ENCODE measurements around the gene ITPKC. TPM values are rescaled to one million over a fixed set of nuclear protein-coding genes. Genes with fewer than 3 reads are reported as not detected.

The ITPKC gene
- total and polyA plus RNA-seq, 2 donors, result 6.7 to 35.5 TPM

GRCh38 chr19:40677156-40677555, 39.8 kb upstream of the ITPKC start:
- 98% methylated on average over 23 of the region's 23 CpGs for WGBS
- Histone ChIP-seq H3K36me3 (ENCODE audit: control insufficient read depth in 2 of 2, insufficient read depth in 2 of 2, low read length in 1 of 2) (peaks cover 3 to 25% of the 10 kb centered on the region in 2 donors), H3K4me3 (ENCODE audit: low read length in 2 of 2) (no peak overlapping the region), H3K27ac (ENCODE audit: low read depth in 1 of 2, low read length in 1 of 2) (no peak overlapping the region), H3K9me3 (ENCODE audit: control insufficient read depth in 2 of 2, insufficient read depth in 1 of 2, low read length in 1 of 2) (no peaks in the 10 kb centered on the region), H3K4me1 (ENCODE audit: control insufficient read depth in 2 of 2, insufficient read depth in 2 of 2, low read length in 2 of 2) (peaks cover 0 to 8% of the 10 kb centered on the region in 2 donors), H3K27me3 (ENCODE audit: control insufficient read depth in 2 of 2, insufficient read depth in 1 of 2, low read length in 1 of 2) (no peaks in the 10 kb centered on the region)
- DNase-seq (ENCODE audit: low read depth in 6 of 9, low spot score in 9 of 9), result no peak

- Histone ChIP-seq H3K9me3 (ENCODE audit: control insufficient read depth in 2 of 2, insufficient read depth in 1 of 2, low read length in 1 of 2) (no peaks in the 10 kb centered on the region), H3K36me3 (ENCODE audit: control insufficient read depth in 2 of 2, insufficient read depth in 2 of 2, low read length in 1 of 2) (peaks cover 5 to 23% of the 10 kb centered on the region in 2 donors), H3K4me3 (ENCODE audit: low read length in 2 of 2) (no peak overlapping the region), H3K4me1 (ENCODE audit: control insufficient read depth in 2 of 2, insufficient read depth in 2 of 2, low read length in 2 of 2) (no peaks in the 10 kb centered on the region), H3K27me3 (ENCODE audit: control insufficient read depth in 2 of 2, insufficient read depth in 1 of 2, low read length in 1 of 2) (no peaks in the 10 kb centered on the region), H3K27ac (ENCODE audit: low read depth in 1 of 2, low read length in 1 of 2) (no peak overlapping the region)
- no peak for DNase-seq (ENCODE audit: low read depth in 6 of 9, low spot score in 9 of 9)
- 91% methylated on average over 4 of the region's 4 CpGs for WGBS
Observed at GRCh38 chr19:40681039-40681438, 35.9 kb upstream of the ITPKC start.

- Histone ChIP-seq H3K4me3 (ENCODE audit: low read length in 2 of 2) (no peak overlapping the region), H3K27ac (ENCODE audit: low read depth in 1 of 2, low read length in 1 of 2) (no peak overlapping the region), H3K9me3 (ENCODE audit: control insufficient read depth in 2 of 2, insufficient read depth in 1 of 2, low read length in 1 of 2) (no peaks in the 10 kb centered on the region), H3K4me1 (ENCODE audit: control insufficient read depth in 2 of 2, insufficient read depth in 2 of 2, low read length in 2 of 2) (no peaks in the 10 kb centered on the region), H3K36me3 (ENCODE audit: control insufficient read depth in 2 of 2, insufficient read depth in 2 of 2, low read length in 1 of 2) (peaks cover 5 to 17% of the 10 kb centered on the region in 2 donors), H3K27me3 (ENCODE audit: control insufficient read depth in 2 of 2, insufficient read depth in 1 of 2, low read length in 1 of 2) (no peaks in the 10 kb centered on the region)
- 97% methylated on average over 18 of the region's 18 CpGs for WGBS
- DNase-seq (ENCODE audit: low read depth in 6 of 9, low spot score in 9 of 9), result no peak
Observed at GRCh38 chr19:40682431-40682964, 34.4 kb upstream of the ITPKC start.

GRCh38 chr19:40683437-40683836, 33.5 kb upstream of the ITPKC start:
- Histone ChIP-seq H3K9me3 (ENCODE audit: control insufficient read depth in 2 of 2, insufficient read depth in 1 of 2, low read length in 1 of 2) (no peaks in the 10 kb centered on the region), H3K36me3 (ENCODE audit: control insufficient read depth in 2 of 2, insufficient read depth in 2 of 2, low read length in 1 of 2) (peaks cover 5 to 12% of the 10 kb centered on the region in 2 donors), H3K27me3 (ENCODE audit: control insufficient read depth in 2 of 2, insufficient read depth in 1 of 2, low read length in 1 of 2) (no peaks in the 10 kb centered on the region), H3K27ac (ENCODE audit: low read depth in 1 of 2, low read length in 1 of 2) (no peak overlapping the region), H3K4me3 (ENCODE audit: low read length in 2 of 2) (no peak overlapping the region), H3K4me1 (ENCODE audit: control insufficient read depth in 2 of 2, insufficient read depth in 2 of 2, low read length in 2 of 2) (no peaks in the 10 kb centered on the region)
- 97% methylated on average over 9 of the region's 9 CpGs for WGBS
- no peak for DNase-seq (ENCODE audit: low read depth in 6 of 9, low spot score in 9 of 9)

GRCh38 chr19:40684280-40684679, 32.6 kb upstream of the ITPKC start:
- no peaks in the 10 kb centered on the region for H3K9me3 ChIP-seq (ENCODE audit: control insufficient read depth in 2 of 2, insufficient read depth in 1 of 2, low read length in 1 of 2)
- H3K27ac ChIP-seq (ENCODE audit: low read depth in 1 of 2, low read length in 1 of 2), result no peak overlapping the region
- peaks cover 5 to 12% of the 10 kb centered on the region in 2 donors for H3K36me3 ChIP-seq (ENCODE audit: control insufficient read depth in 2 of 2, insufficient read depth in 2 of 2, low read length in 1 of 2)
- DNase-seq (ENCODE audit: low read depth in 6 of 9, low spot score in 9 of 9), result no peak
- no peak overlapping the region for H3K4me3 ChIP-seq (ENCODE audit: low read length in 2 of 2)
- peaks cover 0 to 6% of the 10 kb centered on the region in 2 donors for H3K4me1 ChIP-seq (ENCODE audit: control insufficient read depth in 2 of 2, insufficient read depth in 2 of 2, low read length in 2 of 2)
- no peaks in the 10 kb centered on the region for H3K27me3 ChIP-seq (ENCODE audit: control insufficient read depth in 2 of 2, insufficient read depth in 1 of 2, low read length in 1 of 2)
- WGBS, result 98% methylated on average over 32 of the region's 32 CpGs

GRCh38 chr19:40685016-40685526, 31.8 kb upstream of the ITPKC start:
- Histone ChIP-seq H3K36me3 (ENCODE audit: control insufficient read depth in 2 of 2, insufficient read depth in 2 of 2, low read length in 1 of 2) (peaks cover 5 to 12% of the 10 kb centered on the region in 2 donors), H3K9me3 (ENCODE audit: control insufficient read depth in 2 of 2, insufficient read depth in 1 of 2, low read length in 1 of 2) (no peaks in the 10 kb centered on the region), H3K27ac (ENCODE audit: low read depth in 1 of 2, low read length in 1 of 2) (no peak overlapping the region), H3K4me1 (ENCODE audit: control insufficient read depth in 2 of 2, insufficient read depth in 2 of 2, low read length in 2 of 2) (peaks cover 4 to 14% of the 10 kb centered on the region in 2 donors), H3K27me3 (ENCODE audit: control insufficient read depth in 2 of 2, insufficient read depth in 1 of 2, low read length in 1 of 2) (no peaks in the 10 kb centered on the region), H3K4me3 (ENCODE audit: low read length in 2 of 2) (no peak overlapping the region)
- 96% methylated on average over 3 of the region's 3 CpGs for WGBS
- DNase-seq (ENCODE audit: low read depth in 6 of 9, low spot score in 9 of 9), result no peak

GRCh38 chr19:40685563-40685962, 31.3 kb upstream of the ITPKC start:
- no peak overlapping the region for H3K4me3 ChIP-seq (ENCODE audit: low read length in 2 of 2)
- WGBS, result 96% methylated on average over 6 of the region's 6 CpGs
- H3K27me3 ChIP-seq (ENCODE audit: control insufficient read depth in 2 of 2, insufficient read depth in 1 of 2, low read length in 1 of 2), result no peaks in the 10 kb centered on the region
- H3K27ac ChIP-seq (ENCODE audit: low read depth in 1 of 2, low read length in 1 of 2), result no peak overlapping the region
- DNase-seq (ENCODE audit: low read depth in 6 of 9, low spot score in 9 of 9), result no peak
- no peaks in the 10 kb centered on the region for H3K9me3 ChIP-seq (ENCODE audit: control insufficient read depth in 2 of 2, insufficient read depth in 1 of 2, low read length in 1 of 2)
- peaks cover 7 to 15% of the 10 kb centered on the region in 2 donors for H3K4me1 ChIP-seq (ENCODE audit: control insufficient read depth in 2 of 2, insufficient read depth in 2 of 2, low read length in 2 of 2)
- H3K36me3 ChIP-seq (ENCODE audit: control insufficient read depth in 2 of 2, insufficient read depth in 2 of 2, low read length in 1 of 2), result peaks cover 5 to 11% of the 10 kb centered on the region in 2 donors

- H3K4me1 ChIP-seq (ENCODE audit: control insufficient read depth in 2 of 2, insufficient read depth in 2 of 2, low read length in 2 of 2), result peaks cover 12 to 28% of the 10 kb centered on the region in 2 donors
- H3K27me3 ChIP-seq (ENCODE audit: control insufficient read depth in 2 of 2, insufficient read depth in 1 of 2, low read length in 1 of 2), result peaks cover 0 to 2% of the 10 kb centered on the region in 2 donors
- no peak for DNase-seq (ENCODE audit: low read depth in 6 of 9, low spot score in 9 of 9)
- no peak overlapping the region for H3K27ac ChIP-seq (ENCODE audit: low read depth in 1 of 2, low read length in 1 of 2)
- WGBS, result 95% methylated on average over 14 of the region's 14 CpGs
- no peaks in the 10 kb centered on the region for H3K9me3 ChIP-seq (ENCODE audit: control insufficient read depth in 2 of 2, insufficient read depth in 1 of 2, low read length in 1 of 2)
- H3K36me3 ChIP-seq (ENCODE audit: control insufficient read depth in 2 of 2, insufficient read depth in 2 of 2, low read length in 1 of 2), result peaks cover 5 to 10% of the 10 kb centered on the region in 2 donors
- no peak overlapping the region for H3K4me3 ChIP-seq (ENCODE audit: low read length in 2 of 2)
Observed at GRCh38 chr19:40686882-40687524, 29.9 kb upstream of the ITPKC start.

GRCh38 chr19:40687525-40688016, 29.3 kb upstream of the ITPKC start:
- Histone ChIP-seq H3K27ac (ENCODE audit: low read depth in 1 of 2, low read length in 1 of 2) (no peak overlapping the region), H3K36me3 (ENCODE audit: control insufficient read depth in 2 of 2, insufficient read depth in 2 of 2, low read length in 1 of 2) (peaks cover 4 to 8% of the 10 kb centered on the region in 2 donors), H3K4me1 (ENCODE audit: control insufficient read depth in 2 of 2, insufficient read depth in 2 of 2, low read length in 2 of 2) (peaks cover 12 to 28% of the 10 kb centered on the region in 2 donors), H3K4me3 (ENCODE audit: low read length in 2 of 2) (no peak overlapping the region), H3K9me3 (ENCODE audit: control insufficient read depth in 2 of 2, insufficient read depth in 1 of 2, low read length in 1 of 2) (no peaks in the 10 kb centered on the region), H3K27me3 (ENCODE audit: control insufficient read depth in 2 of 2, insufficient read depth in 1 of 2, low read length in 1 of 2) (peaks cover 0 to 2% of the 10 kb centered on the region in 2 donors)
- no peak for DNase-seq (ENCODE audit: low read depth in 6 of 9, low spot score in 9 of 9)
- WGBS, result 96% methylated on average over 12 of the region's 12 CpGs

All from thymus (tissue), 11 donors.